ENCODE results near the gene NAIP. TPM values are rescaled to one million over a fixed set of nuclear protein-coding genes. Genes with fewer than 3 reads are reported as not detected.
A peak's percentile ranks its signal among the peaks of the same experiment; 100 is the strongest.
"Not testable (repeated sequence)": the region's sequence is repeated elsewhere in the genome, so short reads cannot be mapped to it uniquely, and the experiment has no call there.

The NAIP gene
- total RNA-seq = 10 to 100 TPM in 1 of 2 donors, 1 to 10 TPM in 1; 5.7 to 10.7 TPM

GRCh38 chr5:71025289-71025953 is at the start of gene NAIP:
Gene NAIP (minus strand): TSS chr5:71025339. CDS start chr5:71012915, 12,424 bp downstream.
- H3K4me3 Mint-ChIP-seq; H3K9me3 Mint-ChIP-seq; H3K4me1 Mint-ChIP-seq (ENCODE audit: low read depth); H3K27ac Mint-ChIP-seq; H3K36me3 Mint-ChIP-seq (ENCODE audit: insufficient read depth in 2 of 2); H3K27me3 Mint-ChIP-seq (ENCODE audit: low read depth); DNase-seq; ATAC-seq (replicated peaks in 1 of 2): not testable (repeated sequence)

GRCh38 chr5:71067262-71067928 is 42.3 kb upstream of the NAIP start, which contains the start of gene GTF2H2:
Gene GTF2H2 (minus strand): TSS chr5:71067676. CDS start chr5:71062763, 4,913 bp downstream.
- not testable (repeated sequence) for H3K27ac Mint-ChIP-seq, H3K9me3 Mint-ChIP-seq

GRCh38 chr5:71061322-71061721 is 36.2 kb upstream of the NAIP start:
- H3K9me3 Mint-ChIP-seq; H3K36me3 Mint-ChIP-seq (ENCODE audit: insufficient read depth in 2 of 2); H3K27me3 Mint-ChIP-seq (ENCODE audit: low read depth); ATAC-seq (replicated peaks in 1 of 2); H3K4me1 Mint-ChIP-seq (ENCODE audit: low read depth); H3K27ac Mint-ChIP-seq; H3K4me3 Mint-ChIP-seq; DNase-seq: not testable (repeated sequence)

More at GRCh38 chr5:71067262-71067928, 42.3 kb upstream of the NAIP start, which contains the start of gene GTF2H2:
- peak; percentile 100 for ATAC-seq (replicated peaks in 1 of 2)
- not testable (repeated sequence) for H3K4me1 Mint-ChIP-seq (ENCODE audit: low read depth); H3K27me3 Mint-ChIP-seq (ENCODE audit: low read depth); H3K36me3 Mint-ChIP-seq (ENCODE audit: insufficient read depth in 2 of 2); H3K4me3 Mint-ChIP-seq; DNase-seq

GRCh38 chr5:71059426-71059825 is 34.3 kb upstream of the NAIP start:
- not testable (repeated sequence) for H3K36me3 Mint-ChIP-seq (ENCODE audit: insufficient read depth in 2 of 2); H3K4me3 Mint-ChIP-seq; H3K4me1 Mint-ChIP-seq (ENCODE audit: low read depth); DNase-seq; H3K27me3 Mint-ChIP-seq (ENCODE audit: low read depth); ATAC-seq (replicated peaks in 1 of 2); H3K9me3 Mint-ChIP-seq; H3K27ac Mint-ChIP-seq

GRCh38 chr5:71044808-71045207 is 19.7 kb upstream of the NAIP start:
- H3K36me3 Mint-ChIP-seq (ENCODE audit: insufficient read depth in 2 of 2); H3K9me3 Mint-ChIP-seq; H3K4me3 Mint-ChIP-seq; H3K4me1 Mint-ChIP-seq (ENCODE audit: low read depth); H3K27ac Mint-ChIP-seq; H3K27me3 Mint-ChIP-seq (ENCODE audit: low read depth); DNase-seq; ATAC-seq (replicated peaks in 1 of 2): not testable (repeated sequence)

GRCh38 chr5:71044128-71044527 is 19.0 kb upstream of the NAIP start:
- not testable (repeated sequence) for H3K4me3 Mint-ChIP-seq; H3K4me1 Mint-ChIP-seq (ENCODE audit: low read depth); DNase-seq; H3K27me3 Mint-ChIP-seq (ENCODE audit: low read depth); ATAC-seq (replicated peaks in 1 of 2); H3K36me3 Mint-ChIP-seq (ENCODE audit: insufficient read depth in 2 of 2); H3K9me3 Mint-ChIP-seq; H3K27ac Mint-ChIP-seq

- not testable (repeated sequence) for H3K4me3 Mint-ChIP-seq; ATAC-seq (replicated peaks in 1 of 2); H3K36me3 Mint-ChIP-seq (ENCODE audit: insufficient read depth in 2 of 2)
Measured at GRCh38 chr5:71031046-71031776, 6.1 kb upstream of the NAIP start.

GRCh38 chr5:71020643-71021042 is 4.5 kb downstream of the NAIP start:
- ATAC-seq (replicated peaks in 1 of 2); H3K4me3 Mint-ChIP-seq; H3K27me3 Mint-ChIP-seq (ENCODE audit: low read depth); DNase-seq; H3K9me3 Mint-ChIP-seq; H3K27ac Mint-ChIP-seq; H3K36me3 Mint-ChIP-seq (ENCODE audit: insufficient read depth in 2 of 2); H3K4me1 Mint-ChIP-seq (ENCODE audit: low read depth): not testable (repeated sequence)

More at GRCh38 chr5:71031046-71031776, 6.1 kb upstream of the NAIP start:
- DNase-seq; H3K27ac Mint-ChIP-seq; H3K27me3 Mint-ChIP-seq (ENCODE audit: low read depth); H3K9me3 Mint-ChIP-seq; H3K4me1 Mint-ChIP-seq (ENCODE audit: low read depth): not testable (repeated sequence)

GRCh38 chr5:71018376-71019005 is 6.6 kb downstream of the NAIP start:
- H3K27ac Mint-ChIP-seq; DNase-seq; H3K36me3 Mint-ChIP-seq (ENCODE audit: insufficient read depth in 2 of 2); H3K4me3 Mint-ChIP-seq; H3K27me3 Mint-ChIP-seq (ENCODE audit: low read depth); H3K9me3 Mint-ChIP-seq; ATAC-seq (replicated peaks in 1 of 2); H3K4me1 Mint-ChIP-seq (ENCODE audit: low read depth): not testable (repeated sequence)

- Mint-ChIP-seq H3K4me1 (ENCODE audit: low read depth) (no peaks in the 10 kb centered on the region), H3K9me3 (no peaks in the 10 kb centered on the region), H3K4me3 (no peak overlapping the region), H3K27ac (no peak overlapping the region), H3K27me3 (ENCODE audit: low read depth) (no peaks in the 10 kb centered on the region), H3K36me3 (ENCODE audit: insufficient read depth in 2 of 2) (no peaks in the 10 kb centered on the region)
- DNase-seq (no peak), ATAC-seq (replicated peaks in 1 of 2) (no peak)
Measured at GRCh38 chr5:71014176-71014575, 11.0 kb downstream of the NAIP start.

- H3K4me3 Mint-ChIP-seq = no peak overlapping the region
- no peaks in the 10 kb centered on the region for H3K4me1 Mint-ChIP-seq (ENCODE audit: low read depth)
- H3K27ac Mint-ChIP-seq = no peak overlapping the region
- ATAC-seq (replicated peaks in 1 of 2) (no peak), DNase-seq (no peak)
- H3K36me3 Mint-ChIP-seq (ENCODE audit: insufficient read depth in 2 of 2) = no peaks in the 10 kb centered on the region
- H3K9me3 Mint-ChIP-seq = no peaks in the 10 kb centered on the region
- no peaks in the 10 kb centered on the region for H3K27me3 Mint-ChIP-seq (ENCODE audit: low read depth)
Measured at GRCh38 chr5:71013575-71013974, 11.6 kb downstream of the NAIP start.

- no peaks in the 10 kb centered on the region for H3K36me3 Mint-ChIP-seq (ENCODE audit: insufficient read depth in 2 of 2)
- DNase-seq = no peak
- no peaks in the 10 kb centered on the region for H3K4me1 Mint-ChIP-seq (ENCODE audit: low read depth)
- no peak for ATAC-seq (replicated peaks in 1 of 2)
- no peaks in the 10 kb centered on the region for H3K27me3 Mint-ChIP-seq (ENCODE audit: low read depth)
- H3K27ac Mint-ChIP-seq = no peak overlapping the region
- H3K4me3 Mint-ChIP-seq = no peak overlapping the region
- no peaks in the 10 kb centered on the region for H3K9me3 Mint-ChIP-seq
Measured at GRCh38 chr5:71011194-71011792, 13.8 kb downstream of the NAIP start.
